Erythroblast (primary cell): ENCODE results near the gene TEX50.
"Not testable (repeated sequence)": the region's sequence is repeated elsewhere in the genome, so short reads cannot be mapped to it uniquely, and the experiment has no call there.

Experiments used
- GATA1 ChIP-seq: IDR thresholded peaks from 2 replicates; pipeline ENCODE4 v1.6.1; 2011; ENCODE audit warnings: low read depth, mild to moderate bottlenecking, control low read depth, low read length, moderate library complexity
- POLR2A ChIP-seq: IDR thresholded peaks from 2 replicates; pipeline ENCODE4 v1.6.1; 2011; ENCODE audit warnings: mild to moderate bottlenecking, low read length

GRCh38 chr1:173637236-173638042, 2.3 kb downstream of the TEX50 start:
- TF ChIP-seq POLR2A, GATA1: not testable (repeated sequence)
